DOHH2 (cell line): Measurements from ENCODE around the gene CACNA2D1.

Experiments
- H3F3A ChIP-seq: fragments of 200-600 bp; sonication (generic), shearing (Covaris generic); 2 replicates; pipeline ENCODE4 v1.6.0; 2016; ENCODE audit warnings: antibody characterized with exemption, mild to moderate bottlenecking; ENCODE audit not compliant: control insufficient read depth, insufficient read depth
- H3K27ac ChIP-seq: fragments of 200-600 bp; sonication (generic); 2 replicates; pipeline ENCODE4 v1.5.1; 2014; ENCODE audit warnings: low read depth, mild to moderate bottlenecking, low read length, moderate library complexity
- H3K27me3 ChIP-seq: fragments of 200-600 bp; sonication (generic); 2 replicates; pipeline ENCODE4 v1.6.1; 2014; ENCODE audit warnings: mild to moderate bottlenecking, low read length, mixed read lengths; ENCODE audit not compliant: control insufficient read depth
- H3K36me3 ChIP-seq: fragments of 200-600 bp; sonication (generic); 2 replicates; pipeline ENCODE4 v1.6.1; 2014; ENCODE audit warnings: mild to moderate bottlenecking, low read length, moderate library complexity, mixed read lengths; ENCODE audit not compliant: control insufficient read depth
- H3K4me1 ChIP-seq: fragments of 200-600 bp; sonication (generic); 2 replicates; pipeline ENCODE4 v1.6.1; 2014; ENCODE audit warnings: mild to moderate bottlenecking, low read length, mixed read lengths; ENCODE audit not compliant: control insufficient read depth
- H3K4me2 ChIP-seq: fragments of 200-600 bp; sonication (generic); 2 replicates; pipeline ENCODE4 v1.6.0; 2014; ENCODE audit warnings: mild to moderate bottlenecking, low read length, moderate library complexity
- H3K4me3 ChIP-seq: fragments of 200-600 bp; sonication (generic); 2 replicates; pipeline ENCODE4 v1.5.1; 2014; ENCODE audit warnings: mild to moderate bottlenecking, low read length, mixed read lengths
- H3K79me2 ChIP-seq: fragments of 200-600 bp; sonication (generic); 2 replicates; pipeline ENCODE4 v1.6.1; 2014; ENCODE audit warnings: mild to moderate bottlenecking, low read length, mixed read lengths; ENCODE audit not compliant: control insufficient read depth
- H3K9me2 ChIP-seq: fragments of 200-600 bp; sonication (generic); replicated peaks from 2 replicates; pipeline ENCODE4 v1.6.1; 2014; ENCODE audit warnings: mild to moderate bottlenecking, low read length, mixed read lengths; ENCODE audit not compliant: control insufficient read depth
- H3K9me3 ChIP-seq: fragments of 200-600 bp; sonication (generic); 2 replicates; pipeline ENCODE4 v1.6.1; 2014; ENCODE audit warnings: antibody characterized with exemption, low read length, mixed read lengths; ENCODE audit not compliant: control insufficient read depth, insufficient read depth
- H4K20me1 ChIP-seq: fragments of 200-600 bp; sonication (generic); 2 replicates; pipeline ENCODE4 v1.6.0; 2014; ENCODE audit warnings: low read depth, mild to moderate bottlenecking, antibody characterized with exemption, low read length, moderate library complexity; ENCODE audit not compliant: control insufficient read depth, insufficient read depth
- CTCF ChIP-seq: fragments of 200-600 bp; sonication (generic); IDR thresholded peaks from one replicate; pipeline ENCODE4 v1.5.1; 2014; ENCODE audit warnings: antibody characterized with exemption, mild to moderate bottlenecking, low read depth, low read length; ENCODE audit not compliant: poor library complexity, severe bottlenecking
- EZH2phosphoT487 ChIP-seq: fragments of 200-600 bp; sonication (generic); IDR thresholded peaks from 2 replicates; pipeline ENCODE4 v1.6.1; 2017; ENCODE audit warnings: borderline replicate concordance, mild to moderate bottlenecking, antibody characterized with exemption, low read length, moderate library complexity, mixed read lengths

CACNA2D1 gene

GRCh38 chr7:82056282-82056681 lies 387.3 kb downstream of the CACNA2D1 start:
- no peaks in the 10 kb centered on the region for H3K79me2 ChIP-seq
- H3K4me2 ChIP-seq = no peak overlapping the region

GRCh38 chr7:82054544-82054943 lies 389.0 kb downstream of the CACNA2D1 start:
- peaks cover 6% of the 10 kb centered on the region for H3K27me3 ChIP-seq
- no peak overlapping the region for H3K27ac ChIP-seq
- H3K4me2 ChIP-seq = no peak overlapping the region
- H3F3A ChIP-seq = no peaks in the 10 kb centered on the region
- no peak overlapping the region for H3K4me3 ChIP-seq
- H3K4me1 ChIP-seq = no peaks in the 10 kb centered on the region
- no peaks in the 10 kb centered on the region for H3K9me2 ChIP-seq
- no peaks in the 10 kb centered on the region for H3K79me2 ChIP-seq
- H3K9me3 ChIP-seq = no peaks in the 10 kb centered on the region
- H3K36me3 ChIP-seq = no peaks in the 10 kb centered on the region
- H4K20me1 ChIP-seq = no peaks in the 10 kb centered on the region
- TF ChIP-seq CTCF = no peak
- no peak for TF ChIP-seq EZH2phosphoT487

More at GRCh38 chr7:82056282-82056681, 387.3 kb downstream of the CACNA2D1 start:
- no peak overlapping the region for H3K4me3 ChIP-seq
- no peaks in the 10 kb centered on the region for H3K9me3 ChIP-seq
- no peak overlapping the region for H3K27ac ChIP-seq
- H4K20me1 ChIP-seq = no peaks in the 10 kb centered on the region
- no peaks in the 10 kb centered on the region for H3K4me1 ChIP-seq
- H3K27me3 ChIP-seq = no peaks in the 10 kb centered on the region
- TF ChIP-seq CTCF = no peak
- no peak for TF ChIP-seq EZH2phosphoT487
- H3F3A ChIP-seq = no peaks in the 10 kb centered on the region
- no peaks in the 10 kb centered on the region for H3K9me2 ChIP-seq
- no peaks in the 10 kb centered on the region for H3K36me3 ChIP-seq

GRCh38 chr7:82053453-82054032 lies 390.0 kb downstream of the CACNA2D1 start:
- peaks cover 6% of the 10 kb centered on the region for H3K27me3 ChIP-seq
- H3K9me2 ChIP-seq = no peaks in the 10 kb centered on the region
- H3K79me2 ChIP-seq = no peaks in the 10 kb centered on the region
- no peaks in the 10 kb centered on the region for H3F3A ChIP-seq
- no peaks in the 10 kb centered on the region for H4K20me1 ChIP-seq
- H3K27ac ChIP-seq = no peak overlapping the region
- TF ChIP-seq CTCF (no peak), EZH2phosphoT487 (no peak)
- H3K9me3 ChIP-seq = no peaks in the 10 kb centered on the region
- no peak overlapping the region for H3K4me2 ChIP-seq
- H3K4me1 ChIP-seq = no peaks in the 10 kb centered on the region
- H3K4me3 ChIP-seq = no peak overlapping the region
- no peaks in the 10 kb centered on the region for H3K36me3 ChIP-seq
